ENCODE data around the gene KIF21B.
"Not testable (repeated sequence)": the region's sequence is repeated elsewhere in the genome, so short reads cannot be mapped to it uniquely, and the experiment has no call there.

KIF21B gene

DNA sequence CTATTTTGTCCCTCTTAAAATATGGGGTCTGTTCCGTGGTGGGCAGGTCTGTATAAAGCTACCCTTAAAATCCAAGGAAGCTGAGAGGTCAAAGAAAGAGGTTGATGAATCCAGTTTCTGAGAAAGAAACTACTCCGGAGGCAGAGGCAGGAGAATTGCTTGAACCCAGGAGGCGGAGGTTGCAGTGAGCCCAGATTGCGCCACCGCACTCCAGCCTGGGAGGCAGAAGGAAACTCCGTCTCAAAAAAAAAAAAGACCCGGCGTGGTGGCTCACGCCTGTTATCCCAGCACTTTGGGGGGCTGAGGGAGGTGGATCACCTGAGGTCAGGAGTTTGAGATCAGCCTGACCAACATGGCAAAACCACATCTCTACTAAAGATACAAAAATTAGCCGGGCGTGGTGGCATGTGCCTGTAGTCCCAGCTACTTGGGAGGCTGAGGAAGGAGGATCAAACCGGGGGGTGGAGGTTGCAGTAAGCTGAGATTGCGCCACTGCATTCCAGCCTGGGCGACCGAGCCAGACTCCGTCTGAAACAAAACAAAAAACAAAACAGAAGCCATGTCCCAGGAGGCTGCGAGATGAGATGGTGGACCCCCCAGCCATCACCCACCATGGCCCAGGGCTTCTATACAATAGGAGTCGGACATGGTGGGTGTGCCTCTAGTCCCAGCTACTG lies 88.1 kb downstream of the KIF21B start:
- DNase-seq: not testable (repeated sequence)

DNA sequence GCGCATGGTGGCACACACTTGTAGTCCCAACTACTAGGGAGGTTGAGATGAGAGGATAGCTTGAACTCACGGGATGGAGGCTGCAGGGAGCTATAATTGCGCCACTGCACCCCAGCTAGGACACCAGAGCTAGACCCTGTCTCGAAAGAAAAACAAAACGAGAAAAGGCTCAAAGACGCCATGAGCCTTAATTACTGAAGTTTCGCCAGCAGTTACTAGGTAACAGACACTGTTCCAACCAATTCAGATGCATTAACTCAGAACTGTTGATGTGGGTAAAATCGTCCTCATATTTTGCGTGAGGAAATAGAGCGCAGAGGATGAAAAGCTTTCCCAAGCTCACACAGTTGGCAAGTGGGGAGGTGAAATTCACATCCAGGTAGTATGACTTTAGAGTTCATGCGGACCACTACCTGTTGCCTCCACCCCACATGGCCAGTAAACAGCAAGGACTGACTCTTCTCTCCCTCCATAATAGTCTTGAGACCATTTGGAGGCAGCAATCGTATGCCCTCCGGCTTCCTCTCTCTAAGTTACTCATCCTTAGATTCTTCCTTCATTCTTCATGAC lies 88.8 kb downstream of the KIF21B start:
- DNase-seq: no peak

DNA sequence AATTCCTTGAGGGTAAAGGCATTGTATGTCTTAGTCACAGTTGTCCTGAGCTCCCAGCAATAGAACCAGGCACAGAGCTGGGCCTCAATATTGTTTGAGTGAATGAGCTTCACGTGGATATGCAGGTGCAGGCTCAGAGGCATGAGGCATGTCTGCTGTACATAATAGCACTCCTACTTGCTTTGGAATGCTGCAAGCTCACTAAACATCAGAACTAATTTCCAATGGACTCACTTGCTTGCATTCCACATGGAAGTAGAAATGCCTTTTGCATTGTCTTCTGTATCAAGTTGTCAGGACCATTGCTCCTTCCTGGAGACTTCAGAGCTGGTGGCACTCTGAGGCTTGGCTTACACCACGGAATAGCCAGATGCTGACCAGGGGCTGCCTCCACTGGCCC lies 91.7 kb downstream of the KIF21B start:
- DNase-seq: no peak

DNA sequence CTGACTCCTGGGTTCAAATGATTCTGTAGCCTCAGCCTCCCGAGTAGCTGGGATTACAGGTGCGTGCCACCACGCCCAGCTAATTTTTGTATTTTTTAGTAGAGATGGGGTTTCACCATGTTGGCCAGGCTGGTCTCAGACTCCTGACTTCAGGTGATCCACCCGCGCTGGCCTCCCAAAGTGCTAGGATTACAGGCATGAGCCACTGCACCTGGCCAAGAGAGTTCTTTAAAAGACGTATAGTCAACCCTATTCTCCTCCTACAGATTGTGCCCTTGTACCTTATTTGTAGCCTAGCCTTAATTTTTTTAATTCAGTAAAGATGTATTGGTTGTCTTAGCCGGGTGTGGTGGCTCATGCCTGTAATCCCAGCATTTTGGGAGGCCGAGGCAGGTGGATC lies 93.2 kb downstream of the KIF21B start:
- DNase-seq: not testable (repeated sequence)

DNA sequence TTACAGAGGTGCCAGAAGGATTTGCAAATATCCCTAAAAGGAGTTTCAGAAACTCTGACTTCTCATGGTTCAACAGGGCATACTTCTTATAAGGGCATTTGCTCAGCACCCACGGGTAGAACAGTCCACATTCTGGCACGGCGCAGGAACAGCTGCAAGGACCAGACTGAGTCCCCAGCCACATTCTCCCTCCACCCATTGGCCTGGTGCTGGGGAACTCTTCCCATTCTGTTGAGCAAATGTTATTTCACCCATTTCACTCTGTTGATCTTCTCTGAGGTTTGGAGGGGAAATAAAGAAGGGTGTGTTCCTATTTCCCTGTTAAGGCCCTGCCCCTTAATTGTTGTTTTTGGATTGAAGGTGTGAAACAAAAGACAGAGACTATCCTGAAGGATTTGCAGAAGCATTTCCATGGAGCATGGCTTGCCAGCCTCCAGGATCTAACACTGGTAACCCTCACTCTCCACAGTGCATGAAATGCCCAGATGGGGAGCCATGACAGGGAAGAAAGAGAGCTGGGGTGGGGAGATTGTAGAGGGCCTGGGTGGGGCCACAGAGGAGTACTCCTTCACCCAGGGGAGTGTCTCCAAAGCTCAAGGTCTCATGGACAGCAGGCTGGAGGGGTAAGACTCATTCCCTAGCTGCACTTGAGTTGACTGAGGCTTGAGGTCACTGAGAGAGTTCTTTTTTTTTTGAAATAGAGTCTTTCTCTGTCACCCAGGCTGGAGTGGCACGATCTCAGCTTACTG lies 93.8 kb downstream of the KIF21B start:
- DNase-seq: no peak

DNA sequence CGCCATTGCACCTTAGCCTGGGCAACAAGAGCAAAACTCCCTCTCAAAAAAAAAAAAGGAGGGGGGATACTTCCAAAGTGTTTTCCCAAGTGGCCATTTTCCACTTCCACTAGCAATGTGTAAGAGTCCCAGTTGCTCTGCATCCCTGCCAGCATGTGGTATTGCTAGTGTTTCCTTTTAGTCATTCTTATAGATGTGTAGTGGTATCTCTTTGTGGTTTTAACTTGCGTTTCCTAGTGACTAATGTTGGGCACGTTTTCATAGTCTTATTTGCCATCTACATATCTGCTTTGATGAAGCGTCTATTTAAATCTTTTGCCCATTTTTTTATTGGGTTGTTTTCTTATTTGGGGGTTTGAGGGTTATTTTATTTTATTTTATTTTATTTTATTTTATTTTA lies 97.7 kb downstream of the KIF21B start:
- no peak for DNase-seq

DNA sequence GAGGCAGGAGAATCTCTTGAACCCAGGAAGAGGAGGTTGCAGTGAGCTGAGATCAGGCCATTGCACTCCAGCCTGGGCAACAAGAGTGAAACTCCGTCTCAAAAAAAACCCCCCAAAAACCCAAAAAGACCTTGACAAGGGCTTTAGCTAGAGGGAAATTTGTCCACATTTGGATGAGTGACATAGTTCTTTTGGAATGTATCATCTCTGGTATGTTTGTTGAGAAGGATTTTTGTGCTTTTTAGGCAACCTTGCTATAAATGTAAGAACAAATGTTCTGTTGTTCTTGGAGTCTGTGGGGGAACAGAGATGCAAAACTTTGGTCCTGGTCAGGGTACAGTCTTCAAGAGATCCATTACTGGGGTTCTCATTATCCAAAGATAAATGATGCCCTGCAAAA lies 99.9 kb downstream of the KIF21B start:
- no peak for DNase-seq

DNA sequence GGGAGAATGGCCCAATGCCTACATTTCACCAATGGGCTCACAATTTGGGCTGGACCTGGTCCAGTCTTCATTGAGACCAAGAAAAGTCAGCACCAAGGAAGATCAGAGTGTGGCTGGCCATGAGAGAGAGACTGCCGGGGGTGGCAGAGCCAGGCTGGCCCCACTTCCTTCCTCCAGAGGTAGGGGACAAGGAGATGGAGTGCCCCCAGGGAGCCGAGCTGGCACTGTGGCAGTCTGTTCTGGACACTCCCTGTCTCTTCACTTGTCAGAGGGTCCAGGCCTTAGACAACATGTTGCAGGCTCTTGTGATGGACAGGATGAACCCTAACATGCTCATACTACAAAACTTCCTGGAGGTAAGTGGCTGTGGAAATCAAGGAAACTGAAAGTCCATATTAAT lies 101.1 kb downstream of the KIF21B start:
- no peak for DNase-seq

DNA sequence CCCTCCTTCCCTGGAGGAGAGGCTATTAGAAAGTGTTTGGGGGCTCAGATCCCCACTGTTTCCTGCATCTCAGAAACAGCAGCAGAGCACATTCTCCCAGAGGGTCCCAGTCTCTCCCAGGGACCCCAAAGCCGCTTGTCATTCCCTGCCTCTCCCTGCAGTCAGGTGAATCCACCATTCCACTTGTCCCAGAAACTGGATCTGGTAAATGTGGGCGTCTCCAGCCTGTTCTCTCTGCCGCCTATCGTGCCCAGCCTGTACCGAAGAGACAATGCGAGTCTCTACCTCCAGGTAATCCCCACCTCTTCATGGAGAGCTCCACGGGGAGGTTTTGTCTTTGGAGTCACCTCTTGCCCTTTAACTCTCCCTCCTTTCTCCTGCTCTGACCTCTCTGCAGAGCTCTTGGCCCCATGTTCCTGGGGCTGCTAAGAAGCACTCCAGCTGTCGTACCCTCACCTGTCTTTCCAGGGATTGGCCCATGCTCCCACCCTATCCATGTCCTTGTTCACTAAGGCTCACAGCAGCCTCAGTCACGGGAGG lies 101.9 kb downstream of the KIF21B start:
- DNase-seq: no peak
